Kidney glomerular epithelial cell (primary cell): ENCODE data around the gene SLC25A21.
"Not testable (repeated sequence)": the region's sequence is repeated elsewhere in the genome, so short reads cannot be mapped to it uniquely, and the experiment has no call there.

ENCODE experiments used
- DNase-seq: peaks from one replicate; lab custom pipeline; 2025; lab: John Stamatoyannopoulos, UW

SLC25A21 gene

DNA sequence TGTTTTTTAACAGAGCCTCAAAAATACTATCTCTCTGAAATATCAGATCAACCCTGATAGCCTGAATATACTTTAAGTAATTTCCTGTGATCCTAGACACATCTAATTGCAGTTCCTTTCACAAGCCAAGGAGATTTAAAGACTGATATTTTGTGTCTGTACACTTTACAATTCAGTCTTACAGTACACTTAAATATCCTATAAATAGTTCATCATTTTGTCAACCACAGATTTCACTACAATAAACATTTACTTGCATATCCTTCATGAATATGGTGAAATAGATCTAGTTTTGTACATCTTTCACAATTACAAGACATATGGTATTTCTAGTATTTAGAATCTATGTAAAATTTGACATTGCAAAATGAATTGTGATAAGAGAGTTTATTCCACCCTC lies 349.7 kb downstream of the SLC25A21 start:
- DNase-seq, result no peak

DNA sequence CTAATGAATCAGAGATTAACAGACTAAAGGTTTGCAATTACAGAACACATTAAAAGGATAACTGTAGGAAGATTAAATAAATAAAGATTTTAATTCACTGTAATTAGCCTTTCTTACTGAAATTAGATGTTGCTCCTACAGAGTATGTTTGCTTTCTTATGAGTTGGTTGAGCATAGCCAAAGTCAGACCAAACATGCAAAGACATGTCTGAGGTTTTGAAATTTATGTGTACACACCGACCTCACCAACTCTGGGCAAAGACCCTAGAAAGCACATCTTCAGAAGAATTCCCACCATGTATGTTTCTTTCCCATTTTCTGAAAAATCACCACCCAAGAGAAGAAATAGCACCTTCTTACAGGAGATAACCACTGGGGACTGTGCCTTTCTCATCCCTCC lies 351.5 kb downstream of the SLC25A21 start:
- DNase-seq, result no peak

DNA sequence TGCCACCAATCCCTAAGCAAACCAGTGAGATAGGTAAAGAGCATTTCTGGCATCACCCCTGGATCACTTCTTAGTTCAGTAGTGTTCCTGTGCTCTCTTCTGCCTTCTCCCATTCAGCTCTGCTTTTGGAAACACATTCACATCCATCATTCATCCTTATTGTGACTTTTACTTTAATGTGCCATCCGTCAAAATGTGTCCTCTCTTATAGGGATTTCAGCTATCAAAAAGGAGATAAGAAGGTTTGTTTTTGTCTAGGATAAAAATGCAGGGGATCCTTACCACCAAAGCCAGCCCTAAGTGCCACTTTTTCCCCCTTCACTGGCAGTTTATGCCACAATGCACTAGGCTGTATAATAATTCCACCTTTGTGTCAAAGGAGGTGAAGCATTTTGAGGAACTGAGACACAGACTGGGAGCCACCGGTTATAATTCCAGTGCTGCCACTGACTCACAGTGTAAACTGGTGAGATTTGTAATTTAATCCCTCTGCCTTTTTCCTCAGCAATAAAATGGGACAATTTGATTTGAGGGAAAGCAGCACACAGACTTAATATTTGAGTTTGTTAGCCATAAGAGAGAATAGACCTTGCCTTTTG lies 352.2 kb downstream of the SLC25A21 start:
- DNase-seq, result no peak

DNA sequence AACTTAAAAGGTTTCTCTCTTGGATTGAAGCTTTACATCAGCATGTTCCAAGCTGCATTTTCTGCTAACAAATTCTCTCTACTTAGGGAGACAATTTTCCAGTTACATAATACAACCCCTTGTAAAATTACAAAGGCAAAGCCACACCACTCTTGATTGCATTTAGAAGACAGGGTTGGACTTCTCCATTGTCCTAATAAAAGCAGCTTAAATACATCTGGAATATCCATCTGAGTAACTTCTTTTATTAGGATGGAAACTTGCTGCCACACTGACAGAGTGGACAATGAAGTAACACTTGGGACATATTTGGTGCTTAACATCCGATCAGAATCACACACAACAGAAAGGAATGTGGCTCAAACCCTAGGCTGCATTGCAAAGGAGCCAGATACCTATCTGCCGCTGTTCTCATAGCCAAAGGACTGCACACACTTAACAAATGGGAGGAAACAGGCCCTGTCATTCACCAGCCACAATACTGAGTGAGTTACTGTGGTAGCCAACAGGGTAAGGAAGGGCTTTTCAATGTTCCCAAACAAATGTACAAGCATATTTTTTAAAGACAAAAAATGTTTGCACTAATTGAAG lies 353.5 kb downstream of the SLC25A21 start:
- DNase-seq, result no peak

DNA sequence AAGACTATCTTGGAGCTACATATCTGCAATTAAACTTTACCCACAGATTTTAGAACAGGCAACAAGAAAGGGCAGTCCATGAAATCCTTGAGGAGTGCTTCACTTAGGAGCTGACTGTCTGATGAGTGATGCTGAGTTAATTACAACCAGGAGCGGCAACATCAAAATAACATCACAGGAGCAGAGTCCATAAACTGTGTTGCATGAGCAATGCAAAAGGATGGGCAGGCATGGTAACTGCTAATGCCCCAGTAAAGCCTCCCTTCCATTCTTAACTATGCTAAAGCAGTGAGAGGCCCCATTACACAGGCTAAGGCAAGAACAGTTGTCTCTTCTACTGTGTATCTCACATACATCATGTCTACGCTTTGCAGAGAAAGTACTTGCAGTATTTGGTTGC lies 354.2 kb downstream of the SLC25A21 start:
- DNase-seq, result no peak

DNA sequence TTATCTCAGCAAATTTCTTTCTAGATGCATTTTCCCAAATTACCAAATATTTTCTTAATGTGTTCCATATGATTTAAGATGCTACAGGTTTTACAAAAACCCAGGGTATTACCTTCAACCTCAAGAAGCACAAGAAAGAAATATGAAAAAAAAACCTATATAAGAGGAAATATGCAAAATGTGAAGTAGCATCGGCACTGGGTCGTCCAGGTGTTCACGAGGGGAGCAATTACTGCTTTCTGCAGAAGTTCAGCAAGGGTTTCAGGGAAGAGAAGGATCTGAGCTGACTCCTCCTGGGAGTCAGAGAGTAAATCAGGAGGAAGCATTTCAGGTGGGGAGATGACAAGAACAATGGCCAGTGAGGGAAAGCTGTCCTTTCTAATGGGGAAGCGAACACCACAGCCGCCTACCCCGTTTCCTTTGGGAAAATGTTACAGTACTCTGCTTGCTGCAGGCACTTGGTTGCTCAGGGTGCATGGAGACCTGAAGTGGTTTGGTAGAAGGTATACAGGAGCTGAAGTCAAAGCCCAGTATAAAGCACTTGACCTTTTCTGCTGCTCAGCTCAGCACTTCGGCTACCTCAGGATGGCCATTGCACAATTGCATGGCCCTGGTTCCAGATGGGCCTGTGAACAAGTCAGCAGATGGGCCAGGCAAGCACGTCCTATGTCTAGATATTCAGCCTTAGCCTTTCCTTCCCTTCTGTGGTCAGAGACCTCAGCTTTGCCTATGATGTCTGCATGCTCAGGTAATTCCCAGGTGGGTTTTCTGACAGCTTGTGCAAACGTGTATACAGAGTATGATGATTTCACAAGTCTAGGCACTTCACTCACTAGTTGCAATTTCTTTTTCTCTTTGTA lies 355.1 kb downstream of the SLC25A21 start:
- DNase-seq, result no peak

DNA sequence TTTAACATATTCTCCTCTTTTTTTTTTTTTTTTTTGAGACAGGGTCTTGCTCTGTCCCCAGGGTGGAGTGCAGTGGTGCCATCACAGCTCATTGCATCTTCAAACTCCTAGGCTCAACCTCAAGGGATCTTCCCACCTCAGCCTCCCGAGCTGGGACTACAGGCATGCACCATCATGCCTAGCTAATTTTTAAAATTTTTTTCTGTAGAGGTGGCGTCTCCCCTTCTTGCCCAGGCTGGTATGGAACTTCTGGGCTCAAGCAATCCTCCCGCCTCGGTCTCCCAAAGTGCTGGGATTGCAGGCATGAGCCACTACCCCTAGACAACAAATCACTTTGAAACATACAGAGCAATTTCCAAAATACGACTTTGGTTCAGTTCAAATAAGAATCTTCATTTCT lies 355.9 kb downstream of the SLC25A21 start:
- DNase-seq, result no peak

DNA sequence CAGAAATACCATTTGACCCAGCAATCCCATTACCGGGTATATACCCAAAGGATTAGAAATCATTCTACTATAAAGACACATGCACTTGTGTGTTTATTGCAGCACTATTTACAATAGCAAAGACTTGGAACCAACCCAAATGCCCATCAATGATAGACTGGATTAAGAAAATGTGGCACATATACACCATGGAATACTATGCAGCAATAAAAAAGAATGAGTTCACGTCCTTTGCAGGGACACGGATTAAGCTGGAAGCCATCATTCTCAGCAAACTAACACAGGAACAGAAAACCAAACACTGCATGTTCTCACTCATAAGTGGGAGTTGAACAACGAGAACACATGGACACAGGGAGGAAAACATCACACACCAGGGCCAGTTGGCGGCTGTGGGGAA lies 357.6 kb downstream of the SLC25A21 start:
- DNase-seq, result not testable (repeated sequence)

DNA sequence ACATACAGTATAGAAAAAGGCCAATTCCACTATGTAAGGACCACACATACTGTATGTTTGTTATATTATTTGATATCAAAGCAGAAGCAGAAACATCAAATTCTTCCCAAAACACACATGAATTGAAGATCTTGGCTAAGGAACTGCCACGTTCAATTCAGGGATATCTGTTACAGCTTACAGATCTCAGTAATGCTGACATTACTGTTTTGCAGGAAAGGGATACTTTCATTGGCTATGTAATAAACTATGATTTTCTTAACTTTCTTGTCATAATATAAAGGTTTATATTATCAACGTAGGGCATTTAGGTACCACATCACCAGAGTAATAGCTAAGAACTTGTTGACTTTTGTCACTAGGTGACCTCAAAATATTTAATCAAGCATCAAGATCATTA lies 362.2 kb downstream of the SLC25A21 start:
- no peak for DNase-seq

DNA sequence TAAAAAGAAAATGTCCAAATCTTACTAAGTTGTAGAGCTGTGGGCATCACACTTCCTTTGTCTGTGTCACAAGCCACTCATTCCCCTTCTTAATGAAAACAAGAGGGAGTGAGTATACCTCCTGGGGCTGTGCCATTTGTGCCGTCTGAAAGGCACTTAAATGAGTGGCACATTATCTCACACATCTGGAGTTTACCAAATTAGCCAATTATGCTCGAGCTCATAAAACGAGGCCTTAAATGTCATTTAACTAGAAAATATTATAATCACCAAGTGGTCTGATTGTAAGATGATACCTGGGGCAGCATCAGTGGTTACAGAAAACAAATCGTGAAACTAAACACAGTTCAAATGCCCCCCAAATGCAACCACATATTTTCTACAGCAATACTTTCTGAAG lies 364.7 kb downstream of the SLC25A21 start:
- no peak for DNase-seq

DNA sequence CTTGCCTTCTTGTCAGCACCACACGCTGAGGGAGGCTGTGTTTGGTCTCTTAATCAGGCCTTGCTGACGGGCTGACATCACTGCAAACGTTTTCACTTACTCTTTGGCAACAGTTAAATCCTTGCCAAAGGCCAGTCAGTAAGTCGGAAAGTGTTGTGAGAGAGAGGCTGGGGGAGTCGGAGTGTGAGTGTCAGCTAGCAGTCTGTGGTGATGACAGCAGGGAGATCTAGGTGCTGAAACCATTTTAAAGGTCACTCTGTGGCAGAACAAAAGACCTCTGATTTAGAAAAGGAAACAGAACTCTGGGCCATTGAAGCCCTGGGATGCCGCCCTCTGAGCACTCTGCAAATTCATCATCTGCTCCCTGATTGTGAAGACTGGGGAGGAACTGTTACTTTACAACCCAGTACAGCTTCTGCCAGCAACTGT lies 367.3 kb downstream of the SLC25A21 start:
- DNase-seq, result no peak

DNA sequence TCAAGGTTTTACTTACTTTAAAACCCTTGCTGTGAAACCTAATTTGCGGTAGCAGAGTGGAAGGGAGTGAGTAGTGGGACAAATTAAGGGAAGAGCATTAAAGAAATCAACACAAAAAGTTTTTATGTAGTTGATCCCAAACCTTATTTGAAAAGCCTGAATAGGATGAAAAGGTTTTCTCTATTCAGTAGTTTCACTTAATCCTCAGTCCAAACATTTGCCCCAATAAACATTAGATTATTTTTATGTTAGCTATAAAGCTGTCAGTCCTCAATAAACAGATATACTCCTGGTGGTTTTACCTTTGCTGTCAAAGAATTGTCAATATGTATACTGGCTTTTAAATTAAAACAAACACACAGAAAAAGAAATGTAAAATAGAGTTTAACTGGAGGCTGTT lies 374.8 kb downstream of the SLC25A21 start:
- DNase-seq, result no peak

DNA sequence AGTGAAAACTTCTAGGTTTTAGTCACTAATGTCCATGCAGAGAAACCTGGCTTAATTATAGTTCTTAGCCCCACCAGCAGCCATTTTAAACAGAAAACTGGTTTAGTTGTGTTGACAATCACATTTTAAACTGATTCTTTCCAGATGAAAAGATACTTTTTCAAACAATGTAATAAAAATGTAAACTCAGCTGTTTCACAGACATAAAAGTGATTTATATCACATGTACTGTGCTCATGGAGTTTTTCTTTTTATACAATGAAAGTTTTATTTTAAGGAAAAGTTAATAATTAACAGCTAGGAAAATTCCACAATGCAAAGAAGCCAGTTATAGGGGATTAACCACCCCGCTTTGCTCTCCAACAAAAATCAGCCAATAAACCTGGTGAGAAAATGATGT lies 381.0 kb downstream of the SLC25A21 start:
- DNase-seq, result no peak

DNA sequence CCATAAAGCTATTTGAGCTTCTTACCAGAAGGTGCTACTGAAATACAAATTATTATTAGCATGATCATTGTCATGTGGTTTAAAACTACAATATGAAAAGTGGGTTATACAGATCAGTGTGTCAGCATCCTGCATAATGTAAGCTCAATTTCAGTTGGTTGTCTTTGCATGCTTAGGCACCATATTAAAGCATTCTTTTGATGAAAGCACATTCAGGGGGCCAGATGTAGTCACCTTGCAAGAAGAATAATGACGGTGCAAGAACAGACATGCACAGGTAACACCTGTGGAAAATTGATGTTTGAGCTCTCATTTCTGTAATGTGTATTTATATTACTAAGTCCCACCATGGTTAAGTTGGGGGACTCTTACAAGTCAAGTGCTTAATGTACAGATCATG lies 386.9 kb downstream of the SLC25A21 start:
- DNase-seq, result no peak

DNA sequence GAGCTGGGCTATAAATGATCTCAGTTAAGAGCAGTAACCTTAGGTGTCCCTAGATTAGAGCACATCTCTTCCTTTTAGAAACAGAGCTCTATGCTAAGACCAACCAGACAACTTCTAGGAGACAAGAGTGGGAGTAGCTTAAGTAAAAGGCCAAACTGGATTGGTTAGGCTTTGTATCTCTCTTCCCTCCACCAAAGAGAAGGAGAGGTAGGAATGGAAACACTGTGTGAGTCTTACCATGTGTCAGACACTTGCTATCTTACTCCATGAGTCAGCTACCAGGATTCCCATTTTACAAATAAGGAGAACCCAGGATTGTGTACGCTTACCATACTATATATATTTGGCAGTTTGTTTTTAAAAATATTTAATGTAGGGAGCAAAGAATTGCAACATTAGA lies 387.9 kb downstream of the SLC25A21 start:
- no peak for DNase-seq

DNA sequence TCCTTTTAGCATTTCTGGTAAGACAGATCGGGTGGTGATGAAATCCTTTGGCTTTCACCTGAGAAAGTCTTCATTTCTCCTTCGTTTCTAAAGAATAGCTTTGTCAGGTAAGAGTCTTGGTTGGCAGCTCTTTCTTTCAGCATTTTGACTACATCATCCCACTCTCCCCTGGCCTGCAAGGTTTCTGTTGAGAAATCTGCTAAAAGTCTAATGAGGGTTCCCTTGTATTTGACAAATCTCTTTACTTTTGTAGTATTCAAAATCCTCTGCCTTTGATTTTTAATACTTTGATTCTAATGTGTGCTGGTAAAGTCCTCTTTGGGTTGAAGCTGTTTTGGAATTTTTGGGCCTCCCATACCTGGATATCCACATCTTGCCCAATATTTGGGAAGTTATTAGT lies 390.5 kb downstream of the SLC25A21 start:
- DNase-seq, result no peak

DNA sequence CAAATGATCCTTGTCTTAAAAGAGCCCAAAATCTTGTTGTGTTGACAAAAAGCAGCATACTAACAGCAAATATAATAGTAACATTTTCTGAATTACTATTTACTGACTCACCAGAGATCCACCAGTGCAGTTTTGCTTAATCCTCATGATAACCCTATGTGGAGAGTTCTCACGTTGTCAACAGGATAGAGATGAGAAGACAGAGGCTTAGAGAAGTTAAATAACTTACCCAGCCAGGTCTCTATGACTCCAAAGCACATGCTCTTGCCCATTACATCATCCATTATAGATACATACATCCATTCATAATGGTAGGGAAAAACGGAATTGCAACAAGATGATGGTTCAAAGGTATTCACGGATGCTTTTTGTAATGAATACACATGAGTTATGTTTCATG lies 398.8 kb downstream of the SLC25A21 start:
- peak; percentile 34 for DNase-seq

DNA sequence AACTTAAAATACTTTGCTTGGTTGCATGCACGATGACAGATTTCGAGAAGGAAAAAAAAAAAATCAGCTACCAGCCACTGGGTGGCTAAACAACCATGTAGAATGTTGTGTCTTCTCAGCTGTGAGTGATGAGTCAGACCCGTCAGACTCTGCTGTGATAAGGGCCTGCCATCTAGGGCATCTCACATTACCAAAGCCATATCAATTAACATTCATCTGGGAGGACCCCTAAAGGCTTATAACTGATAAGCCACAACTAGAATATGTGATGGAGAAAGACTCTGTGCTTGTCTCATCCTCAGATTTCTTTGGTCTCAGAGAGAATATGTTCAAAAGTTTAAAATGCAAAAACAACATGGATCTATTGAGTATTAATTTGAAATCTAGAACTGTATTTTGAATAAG lies 399.3 kb downstream of the SLC25A21 start:
- DNase-seq, result peak; percentile 79

DNA sequence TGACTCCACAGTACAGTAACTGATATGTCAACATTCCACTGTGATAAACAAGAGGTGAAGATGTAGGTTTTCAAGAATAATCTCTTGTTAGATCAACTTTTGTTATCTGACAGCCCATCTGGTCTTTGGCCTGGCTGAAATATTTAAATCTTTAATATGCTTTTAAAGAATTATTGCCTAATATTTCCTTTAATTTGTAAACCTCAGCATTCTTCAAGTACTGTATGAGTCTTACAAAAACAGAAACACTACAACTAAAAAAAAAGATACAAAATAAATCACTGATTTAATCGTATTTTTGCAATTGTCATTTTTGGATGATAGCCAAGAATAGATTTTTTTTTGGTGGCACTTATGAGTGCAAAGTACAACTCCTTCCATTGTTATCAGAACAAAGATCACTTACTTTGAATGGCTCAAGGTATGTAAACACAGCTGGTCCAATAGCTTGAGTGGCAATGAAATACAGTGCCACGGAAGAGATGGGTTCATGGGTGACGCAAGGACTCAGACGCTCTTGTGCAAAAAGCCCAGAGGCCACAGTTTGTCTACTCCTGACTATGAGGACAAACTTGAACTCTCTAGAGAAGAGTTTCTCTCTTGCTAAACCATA lies 401.3 kb downstream of the SLC25A21 start:
- DNase-seq, result no peak

DNA sequence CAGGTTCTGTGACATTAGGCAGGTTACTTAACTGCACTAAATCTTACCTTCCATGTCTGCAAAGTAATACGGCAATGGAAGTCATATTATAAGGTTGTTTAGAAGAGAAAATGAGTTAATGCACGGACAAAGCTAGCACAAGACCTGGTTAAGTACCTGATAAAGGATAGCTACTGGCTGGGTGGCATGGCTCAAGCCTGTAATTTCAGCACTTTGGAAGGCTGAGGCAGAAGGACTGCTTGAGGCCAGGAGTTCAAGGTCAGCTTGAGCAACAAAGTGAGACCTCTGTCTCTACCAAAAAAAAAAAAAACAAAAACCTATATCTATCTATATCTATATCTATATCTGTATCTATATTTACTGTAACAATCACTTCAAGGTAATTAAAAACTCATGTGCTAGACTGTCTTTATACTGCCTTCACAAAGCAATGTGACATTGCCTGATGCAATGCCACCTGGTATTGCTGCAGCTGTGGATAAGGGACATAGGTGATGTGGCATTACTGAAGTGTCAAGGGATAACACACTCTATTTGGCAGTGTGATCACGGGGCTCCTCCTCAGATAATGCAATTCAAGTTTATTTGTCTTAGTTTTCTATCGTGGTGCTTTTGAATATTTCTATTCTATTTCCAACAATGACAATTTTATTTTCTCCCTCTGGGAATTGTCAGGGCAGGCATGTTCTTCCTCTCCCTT lies 403.6 kb downstream of the SLC25A21 start:
- no peak for DNase-seq

DNA sequence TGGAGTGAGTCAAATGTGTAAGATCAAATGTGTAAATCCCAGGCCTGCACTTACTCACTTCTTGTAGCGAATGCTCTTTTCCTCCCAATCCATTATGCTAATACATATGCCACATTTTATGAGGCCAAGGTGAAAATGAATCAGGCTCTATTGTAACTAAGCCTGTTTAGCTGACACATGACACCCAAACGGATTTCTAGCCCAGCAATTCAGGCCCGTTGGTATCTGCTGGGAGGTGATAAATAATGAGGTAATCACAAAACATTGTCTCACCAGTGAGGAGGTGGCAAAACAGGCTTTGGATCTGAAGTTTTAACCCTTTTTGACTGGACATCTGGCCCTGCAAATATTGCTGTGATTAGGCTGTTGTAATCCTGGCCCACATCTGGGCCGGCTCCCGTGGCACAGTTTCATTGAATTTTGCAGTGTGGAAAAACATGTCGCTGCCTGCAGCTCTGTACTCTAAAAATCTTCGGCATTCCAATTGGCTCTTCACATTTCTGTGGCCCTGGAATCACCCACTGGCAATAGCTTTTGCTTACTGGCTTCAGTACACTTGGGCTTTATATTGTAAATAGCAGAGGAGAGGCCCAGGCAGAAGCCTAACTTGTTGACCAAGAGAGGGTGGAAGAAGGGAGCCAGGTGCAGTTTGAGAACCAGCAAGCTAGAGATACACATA lies 404.7 kb downstream of the SLC25A21 start:
- peak; percentile 41 for DNase-seq

DNA sequence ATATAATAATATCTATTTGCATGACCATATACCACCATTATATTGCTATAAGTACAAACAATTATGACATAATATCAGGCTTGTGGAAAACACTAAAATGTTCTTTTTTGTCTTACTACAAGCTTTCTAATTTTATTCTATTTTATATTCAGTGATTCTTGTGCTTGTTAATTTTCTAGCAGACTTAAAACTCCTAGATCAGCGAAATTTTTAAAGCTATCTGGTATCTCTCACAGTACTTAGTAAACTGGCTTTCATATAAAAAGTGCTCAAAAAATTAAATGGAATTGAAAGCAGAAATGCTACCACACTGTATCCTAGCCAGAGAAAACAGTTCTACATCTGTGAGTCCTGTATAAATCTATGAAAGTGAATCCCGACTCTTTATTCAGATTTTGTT lies 405.4 kb downstream of the SLC25A21 start:
- no peak for DNase-seq
